Stimulated activated CD8-positive, alpha-beta memory T cell treated with anti-CD3 and anti-CD28 coated beads, Interleukin-4, amount 100 ng/mL, for 4 hours (primary cell): ENCODE results near the gene STRIP2.
"Not testable (repeated sequence)": the region's sequence is repeated elsewhere in the genome, so short reads cannot be mapped to it uniquely, and the experiment has no call there.

ENCODE experiments used
- DNase-seq, 2 donors: peaks; one replicate each; pipeline ENCODE4 v3.0.0-alpha.2; 2020; ENCODE audit warnings: low read depth in 2 of 2, low spot score in 1 of 2

STRIP2 gene

DNA sequence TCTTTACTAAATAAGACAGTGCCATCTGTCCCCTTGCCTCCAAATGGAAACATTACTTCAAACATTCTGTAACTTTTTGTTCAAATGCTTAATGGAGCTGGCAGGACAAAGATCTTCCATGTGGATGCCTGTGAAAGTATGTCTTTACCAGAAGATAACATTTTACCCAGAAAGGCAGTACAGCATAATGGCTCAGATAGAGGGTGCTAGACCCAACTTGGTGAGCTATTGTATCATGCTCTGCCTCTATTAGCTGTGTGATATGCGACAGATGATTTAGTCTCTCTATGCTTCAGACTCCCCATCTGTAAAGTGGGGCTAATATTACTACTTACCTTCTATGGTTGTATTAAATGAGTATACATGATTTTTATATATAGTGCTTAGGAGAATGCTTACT is 59.3 kb downstream of the STRIP2 start:
- DNase-seq, result no peak

DNA sequence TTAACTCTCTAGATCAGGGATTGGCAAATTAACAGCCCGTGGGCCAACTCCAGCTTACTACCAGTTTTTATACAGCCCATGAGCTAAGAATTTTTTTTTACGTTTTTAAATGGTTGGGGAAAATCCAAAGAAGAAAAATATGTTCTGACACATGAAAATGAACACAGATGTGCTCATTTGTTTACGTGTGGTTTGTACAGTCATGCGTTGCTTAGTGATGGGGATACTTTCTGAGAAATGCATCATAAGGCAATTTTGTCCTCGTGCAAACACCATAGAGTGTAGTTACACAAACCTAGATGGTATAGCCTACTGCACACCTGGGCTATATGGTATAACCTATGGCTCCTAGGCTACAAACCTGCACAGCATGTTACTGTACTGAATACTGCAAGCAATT is 59.8 kb downstream of the STRIP2 start:
- no peak for DNase-seq

DNA sequence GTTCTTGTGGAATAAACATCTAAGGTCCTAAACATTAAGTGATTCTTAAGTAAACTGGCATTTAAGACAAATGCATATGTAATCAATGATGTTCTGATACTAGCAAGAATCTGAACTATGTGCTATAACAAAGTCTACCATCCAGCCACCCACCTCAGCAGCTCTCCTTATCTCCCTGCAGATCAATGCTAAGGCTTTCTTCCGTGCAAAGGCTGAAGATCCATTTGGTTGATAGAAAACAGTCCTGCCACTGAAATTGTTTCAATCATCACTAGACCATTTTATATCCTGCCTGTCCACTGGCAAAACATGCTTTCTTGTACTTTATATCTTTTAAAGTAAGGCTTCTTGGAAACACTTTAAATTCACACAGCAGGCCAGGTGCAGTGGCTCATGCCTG is 61.8 kb downstream of the STRIP2 start:
- DNase-seq, result no peak

DNA sequence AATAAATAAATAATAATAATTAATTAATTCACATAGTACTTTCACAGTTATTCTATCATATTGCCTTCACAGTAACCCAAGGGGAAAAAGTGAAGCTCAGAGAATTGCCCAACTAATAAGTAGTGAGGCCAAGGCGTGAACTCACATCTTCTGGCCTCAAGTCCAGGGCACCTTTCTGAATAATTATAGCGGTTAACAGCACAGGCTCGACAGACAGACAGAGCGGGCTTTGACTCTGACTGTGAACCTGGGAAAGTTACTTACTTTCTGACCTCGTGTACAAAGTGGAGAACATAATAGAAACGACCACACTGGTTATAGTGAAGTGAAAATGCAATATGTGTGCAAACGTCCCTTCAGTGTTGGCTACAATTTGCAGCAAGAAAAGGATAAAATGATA is 62.4 kb downstream of the STRIP2 start:
- no peak for DNase-seq

DNA sequence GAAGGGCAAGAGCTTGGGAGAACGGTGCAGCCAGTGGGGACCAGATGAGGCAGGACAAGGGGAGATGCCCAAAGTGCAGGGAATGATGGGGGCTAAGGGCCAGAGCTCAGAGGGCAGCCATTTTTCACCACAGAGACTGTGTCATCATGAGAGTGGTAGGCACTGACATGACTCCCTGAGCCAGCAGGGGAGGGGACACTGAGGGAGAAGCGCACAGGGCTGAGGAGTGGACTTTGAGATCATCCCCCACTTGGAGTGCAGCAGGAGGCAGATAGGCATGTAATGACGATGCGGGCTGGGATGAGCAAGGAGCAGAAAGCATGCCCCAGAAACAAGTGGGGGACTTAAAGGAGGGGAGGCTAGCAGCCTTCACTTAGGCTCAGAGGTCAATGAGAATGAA is 62.9 kb downstream of the STRIP2 start:
- DNase-seq, result no peak

DNA sequence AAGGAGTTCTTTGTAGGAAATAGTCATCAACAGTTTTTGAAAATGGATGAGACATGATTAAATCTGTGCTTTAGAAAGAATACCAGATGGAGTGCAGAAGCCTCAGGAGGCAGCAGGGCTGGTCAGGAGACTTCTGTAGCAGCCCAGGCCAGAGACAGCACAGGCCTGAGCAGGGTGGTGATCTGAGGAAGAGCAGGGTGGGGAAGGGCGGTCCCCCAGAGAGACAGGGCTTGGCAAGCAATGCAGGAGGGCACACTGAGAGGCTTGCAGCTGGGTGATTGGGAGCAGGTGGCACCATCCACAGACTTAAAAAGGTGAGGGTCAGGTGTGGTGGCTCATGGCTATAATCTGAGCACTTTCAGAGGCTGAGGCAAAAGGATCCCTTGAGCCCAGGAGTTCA is 63.8 kb downstream of the STRIP2 start:
- no peak for DNase-seq

DNA sequence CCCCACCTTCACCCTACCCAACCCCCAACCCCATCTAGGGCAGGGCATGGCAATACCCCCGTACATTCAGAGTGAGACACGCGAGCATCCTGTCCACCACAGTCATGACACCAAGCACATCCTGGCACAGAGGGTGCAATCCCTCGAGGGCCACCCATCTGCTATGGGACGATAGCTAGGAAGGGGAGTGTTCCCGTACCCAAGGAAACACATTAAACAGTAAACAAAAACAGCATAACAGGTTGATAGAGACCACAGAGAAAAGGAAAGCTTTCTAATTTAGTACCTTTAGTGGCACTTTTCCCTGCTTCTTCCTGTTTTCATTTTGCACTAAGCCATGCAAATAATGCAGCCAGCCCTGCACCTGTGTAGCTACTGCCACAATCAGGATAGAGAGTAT is 65.8 kb downstream of the STRIP2 start:
- DNase-seq, result no peak

DNA sequence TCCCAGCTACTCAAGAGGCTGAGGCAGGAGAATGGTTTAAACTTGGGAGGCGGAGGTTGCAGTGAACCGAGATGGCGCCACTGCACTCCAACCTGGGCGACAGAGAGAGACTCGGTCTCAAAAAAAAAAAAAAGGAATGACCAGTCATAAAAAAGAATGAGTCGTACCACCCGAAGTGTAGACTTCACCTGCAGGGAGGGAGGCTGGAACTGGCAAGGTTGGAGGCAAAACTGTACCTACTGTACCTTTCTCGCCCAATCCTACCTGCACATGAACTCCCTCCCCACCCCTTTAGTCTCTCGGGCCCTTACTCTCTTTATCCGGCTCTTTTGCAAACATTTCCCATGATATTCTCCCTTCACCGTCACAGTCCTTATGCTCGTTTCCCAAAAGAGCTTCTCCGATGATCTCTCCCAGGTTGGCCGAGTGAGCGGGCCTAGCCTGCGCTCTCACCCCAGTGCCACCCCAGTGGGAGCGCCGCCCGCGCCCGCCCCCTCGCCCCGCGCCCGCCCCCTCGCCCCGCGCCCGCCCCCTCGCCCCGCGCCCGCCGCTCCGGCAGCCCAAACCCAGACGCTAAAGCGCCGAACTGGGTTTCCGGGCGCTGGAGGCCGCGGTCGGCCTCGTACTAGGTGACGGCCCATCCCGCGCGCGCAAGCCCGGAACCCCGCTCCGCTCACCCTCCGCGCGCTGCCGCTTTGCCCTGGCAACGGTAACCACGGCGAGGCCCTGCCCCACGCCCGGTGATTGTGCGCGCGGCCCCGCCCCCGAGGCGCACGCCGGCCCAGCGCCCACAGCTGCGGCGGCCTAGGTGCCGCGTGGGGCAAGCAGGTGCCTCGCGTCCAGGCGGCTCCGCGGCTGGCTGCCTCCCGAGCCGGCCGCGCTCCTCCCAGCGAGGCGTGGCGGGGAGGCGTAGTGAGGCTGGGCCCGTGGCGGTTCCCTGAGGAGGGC is 67.8 kb downstream of the STRIP2 start, which contains the start of gene SMKR1:
SMKR1 (plus strand) TSS at position 772 of the 948 bp plus-strand sequence. CDS start 294 bp downstream, outside the sequence.
- peak; percentile 81 to 82 for DNase-seq

DNA sequence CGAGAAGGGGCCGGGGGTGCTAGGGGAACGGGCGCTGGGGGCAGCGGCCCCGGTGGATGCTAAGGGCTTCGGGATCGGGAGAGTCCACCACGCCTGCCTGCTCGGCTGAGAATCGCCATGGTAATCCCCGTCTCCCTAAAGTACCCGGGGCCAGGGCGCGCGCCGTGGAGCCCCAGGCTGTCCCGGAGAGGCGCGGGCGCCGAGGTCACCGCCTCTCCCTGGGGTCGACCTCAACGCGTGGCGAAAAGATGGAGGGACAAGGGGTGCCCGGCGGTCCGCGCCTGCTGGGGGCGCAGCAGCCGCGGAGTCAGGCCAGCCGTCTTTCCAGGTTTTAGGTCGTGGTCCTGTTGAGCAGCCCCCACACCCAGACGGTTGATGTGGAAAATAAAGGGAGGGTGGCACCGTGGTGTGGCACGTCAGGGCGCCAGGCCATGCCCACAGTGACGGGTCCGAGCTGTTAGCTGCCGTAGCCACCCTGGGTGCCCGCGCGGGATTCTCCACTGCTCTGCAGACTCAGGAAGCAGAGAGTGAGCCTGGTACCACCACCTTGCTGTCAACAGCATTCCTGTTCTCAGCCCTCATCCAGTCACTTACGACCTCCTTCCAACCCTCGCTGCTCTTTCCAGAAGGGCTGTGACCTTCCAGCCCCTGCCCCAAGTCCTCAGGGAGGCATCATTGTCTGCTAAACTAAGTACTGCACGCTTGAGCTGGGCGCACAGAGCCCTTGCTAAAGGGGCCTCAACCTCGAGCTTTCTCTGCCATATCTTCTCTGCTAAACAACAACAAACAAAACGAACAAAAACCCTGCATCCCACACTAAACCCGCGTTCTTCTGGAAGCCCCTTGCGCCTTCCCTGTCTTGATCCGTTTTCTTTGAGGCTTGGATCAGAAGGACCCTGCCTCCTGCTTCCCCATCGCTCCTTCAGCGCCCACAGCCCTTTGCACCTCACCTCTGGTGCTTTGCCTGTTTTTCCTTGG is 68.8 kb downstream of the STRIP2 start:
- peak in 1 of 2 donors; percentile 2 for DNase-seq

DNA sequence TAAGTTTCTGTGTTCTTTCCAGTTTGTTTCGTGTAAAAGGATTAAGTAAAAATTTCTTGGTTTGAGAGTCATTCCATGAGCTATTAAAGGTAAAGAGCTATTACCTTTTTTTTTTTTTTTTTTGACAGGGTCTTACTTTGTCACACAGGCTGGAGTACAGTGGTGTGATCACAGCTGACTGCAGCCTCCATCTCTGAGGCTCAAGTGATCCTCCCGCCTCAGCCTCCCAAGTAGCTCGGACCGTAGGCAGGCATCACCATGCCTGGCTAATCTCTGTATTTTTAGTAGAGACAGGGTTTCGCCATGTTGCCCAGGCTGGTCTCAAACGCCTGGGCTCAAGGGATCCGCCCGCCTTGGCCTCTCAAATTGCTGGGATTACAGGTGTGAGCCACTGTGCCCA is 69.5 kb downstream of the STRIP2 start:
- no peak for DNase-seq

DNA sequence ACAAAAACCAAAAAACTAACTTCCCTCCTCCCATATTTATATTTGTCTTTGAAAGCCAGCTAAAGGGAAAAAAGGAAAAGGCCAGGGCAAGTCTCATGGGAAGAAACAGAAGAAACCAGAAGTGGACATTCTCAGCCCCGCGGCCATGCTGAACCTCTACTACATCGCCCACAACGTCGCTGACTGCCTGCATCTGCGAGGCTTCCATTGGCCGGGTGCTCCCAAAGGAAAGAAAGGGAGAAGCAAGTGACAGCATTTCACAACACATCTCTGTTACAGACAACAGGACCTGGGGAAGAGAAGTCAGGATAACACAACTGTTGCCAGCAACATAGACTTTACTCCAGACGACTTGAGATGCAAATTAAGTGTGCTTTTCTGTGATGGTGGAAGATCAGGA is 78.0 kb downstream of the STRIP2 start:
- DNase-seq, result no peak

DNA sequence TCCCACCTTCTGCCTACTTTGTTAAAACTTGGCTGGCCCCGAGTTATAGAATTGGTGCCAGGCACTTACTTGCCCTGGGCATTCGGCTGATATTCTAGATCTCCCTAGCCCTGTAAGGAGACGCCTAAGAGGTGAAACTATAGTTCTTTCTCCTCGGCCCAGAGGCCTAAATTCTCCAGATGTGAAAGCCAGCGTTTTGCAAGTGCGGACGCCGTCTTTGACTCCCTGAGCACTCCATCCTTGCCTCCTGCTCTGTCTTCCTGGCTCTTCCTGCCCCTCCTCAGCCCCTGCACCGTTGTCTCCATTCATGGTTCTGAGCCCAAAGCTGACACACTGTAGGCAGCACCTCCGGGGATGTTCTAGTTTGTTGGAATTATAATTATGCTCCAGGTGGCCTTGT is 79.3 kb downstream of the STRIP2 start:
- DNase-seq, result no peak

DNA sequence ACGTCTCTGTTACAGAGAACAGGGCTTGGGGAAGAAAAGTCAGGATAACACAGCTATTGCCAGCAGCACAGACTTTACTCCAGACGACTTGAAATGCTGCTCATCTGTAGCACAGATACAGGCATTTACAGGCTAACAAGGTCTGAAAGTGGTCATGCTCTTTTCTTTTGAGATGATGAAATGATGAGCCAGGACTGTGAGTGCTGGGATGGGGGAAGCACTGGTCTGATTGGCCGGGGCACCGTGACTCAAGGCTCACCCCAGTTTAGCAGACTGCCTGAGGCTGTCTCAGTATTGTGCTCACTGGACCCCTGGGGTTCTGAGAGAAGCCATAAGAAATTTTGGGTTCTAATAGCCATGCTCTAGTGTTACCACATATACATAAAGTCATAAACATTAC is 80.5 kb downstream of the STRIP2 start:
- no peak for DNase-seq

DNA sequence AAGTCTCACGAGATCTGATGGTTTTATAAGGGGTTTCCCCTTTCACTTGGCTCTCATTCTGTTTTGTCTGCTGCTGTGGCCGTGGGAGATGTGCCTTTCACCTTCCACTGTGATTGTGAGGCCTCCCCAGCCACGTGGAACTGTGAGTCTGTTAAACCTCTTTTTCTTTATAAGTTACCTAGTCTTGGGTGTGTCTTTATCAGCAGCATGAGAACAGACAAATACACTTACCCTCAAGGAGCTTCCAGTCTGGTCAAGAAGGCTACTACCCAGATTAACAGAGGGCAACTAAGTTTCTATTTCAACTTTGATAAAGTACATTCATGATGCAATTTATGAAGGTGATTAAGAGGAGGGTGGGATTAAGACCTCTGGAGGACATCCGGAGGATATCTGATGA is 81.1 kb downstream of the STRIP2 start:
- DNase-seq, result no peak

DNA sequence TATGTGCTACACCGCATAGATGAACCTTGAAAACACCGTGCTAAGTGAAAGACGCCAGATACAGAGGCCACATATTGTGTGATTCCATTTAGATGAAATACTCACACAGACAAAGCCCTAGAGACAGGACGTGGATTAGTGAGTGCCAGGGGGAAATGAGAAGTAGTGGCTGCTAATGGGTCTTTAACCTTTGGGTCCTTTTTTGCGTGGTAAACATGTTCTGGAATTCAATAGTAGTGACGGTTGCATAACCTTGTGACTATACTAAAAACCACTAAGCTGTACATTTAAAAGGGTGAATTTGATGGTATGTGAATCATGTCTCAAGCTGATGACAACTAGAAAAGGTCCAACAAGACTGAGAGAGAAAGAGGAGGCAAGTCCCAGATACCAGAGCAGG is 83.7 kb downstream of the STRIP2 start:
- no peak for DNase-seq

DNA sequence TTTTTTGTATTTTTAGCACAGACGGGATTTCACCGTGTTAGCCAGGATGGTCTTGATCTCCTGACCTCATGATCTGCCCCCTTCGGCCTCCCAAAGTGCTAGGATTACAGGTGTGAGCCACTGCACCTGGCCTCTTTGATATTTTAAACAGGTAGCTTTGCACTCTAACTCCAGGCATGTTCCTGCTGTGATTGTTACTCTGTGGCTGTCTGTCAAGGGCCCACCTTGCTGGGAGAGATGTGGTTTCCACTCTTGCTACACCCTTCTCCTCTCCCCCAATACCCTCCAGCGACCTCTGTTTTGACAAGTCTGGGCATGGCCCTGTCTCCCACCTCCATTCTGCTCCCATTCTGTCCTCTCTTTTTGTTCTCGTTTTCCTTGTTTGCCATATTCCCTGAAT is 85.2 kb downstream of the STRIP2 start:
- no peak for DNase-seq

DNA sequence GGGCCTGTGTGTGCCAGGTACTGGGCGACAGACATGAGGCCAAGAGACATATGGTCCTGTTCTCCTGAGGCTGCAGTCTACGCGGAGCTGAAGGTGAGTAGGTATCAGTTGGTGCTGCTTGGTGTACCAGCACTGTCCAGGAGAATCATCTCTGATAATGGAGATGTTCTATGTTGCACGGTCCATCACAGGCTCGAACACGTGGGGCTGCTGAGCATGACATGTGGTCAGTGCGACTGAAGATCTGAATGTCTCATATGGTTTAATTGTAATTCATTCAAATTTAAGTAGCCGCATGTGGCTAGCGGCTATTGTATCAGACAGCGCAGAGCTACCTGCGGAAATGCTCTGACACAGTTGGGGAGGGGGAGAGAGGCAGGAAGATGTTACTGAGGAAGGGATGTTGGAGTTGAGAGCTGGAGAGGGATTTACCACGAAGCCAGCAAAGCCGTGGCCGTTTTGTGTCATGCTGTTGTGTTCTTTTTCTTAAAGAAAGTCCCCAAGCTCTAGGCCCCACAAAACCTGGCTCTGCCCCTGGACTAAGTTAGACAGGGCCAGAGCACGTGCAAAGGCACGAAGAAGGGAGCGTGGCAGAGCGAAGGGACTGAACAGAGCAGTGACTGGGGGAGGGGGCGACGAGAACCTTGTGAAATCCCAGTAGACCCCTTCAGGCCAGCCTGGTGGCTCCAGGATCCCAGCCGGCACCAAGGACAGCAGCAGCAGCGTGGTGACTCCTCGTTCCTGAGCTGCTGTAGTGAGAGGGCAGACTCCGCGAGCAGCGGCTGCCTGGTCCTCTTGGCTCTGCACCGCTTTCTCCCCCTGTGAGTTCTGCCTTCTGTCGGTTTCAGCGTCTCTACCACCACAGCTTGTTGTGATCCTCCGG is 88.1 kb downstream of the STRIP2 start:
- DNase-seq, result no peak

DNA sequence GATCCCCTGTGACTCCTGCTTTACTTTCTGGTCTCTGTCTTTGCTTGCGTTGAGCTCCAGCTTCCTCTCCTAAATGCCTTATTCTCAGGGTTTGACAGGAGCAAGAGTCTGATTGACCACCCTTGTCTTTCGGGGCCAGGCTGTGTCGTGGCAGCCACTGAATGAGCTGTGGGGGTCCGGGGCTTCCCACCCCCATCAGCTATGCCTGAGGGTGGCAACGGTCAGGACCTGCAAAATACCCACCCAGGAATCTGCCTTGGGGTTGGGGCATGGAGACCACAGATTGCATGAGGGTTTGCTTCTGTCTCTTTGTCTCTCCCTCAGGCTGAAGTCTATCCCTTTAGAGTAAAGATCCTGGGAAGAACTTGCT is 88.7 kb downstream of the STRIP2 start:
- no peak for DNase-seq

DNA sequence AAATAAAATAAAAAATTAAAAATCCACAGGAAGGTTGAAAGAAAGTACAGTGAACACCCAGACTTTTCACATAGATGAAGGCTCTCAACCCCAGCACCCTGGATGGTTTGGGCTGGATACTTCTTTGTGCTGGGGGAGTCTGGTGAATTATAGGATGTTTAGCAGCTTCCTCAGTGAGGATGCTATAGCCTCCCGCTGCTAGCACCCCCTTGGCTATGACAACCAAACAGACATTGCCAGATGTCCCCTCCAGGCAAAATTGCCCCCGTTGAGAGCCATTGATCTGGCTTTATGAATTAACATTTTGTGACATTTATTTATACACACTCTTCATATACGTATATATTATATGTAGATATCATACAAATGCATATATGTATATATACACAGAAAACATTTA is 89.7 kb downstream of the STRIP2 start:
- no peak for DNase-seq

DNA sequence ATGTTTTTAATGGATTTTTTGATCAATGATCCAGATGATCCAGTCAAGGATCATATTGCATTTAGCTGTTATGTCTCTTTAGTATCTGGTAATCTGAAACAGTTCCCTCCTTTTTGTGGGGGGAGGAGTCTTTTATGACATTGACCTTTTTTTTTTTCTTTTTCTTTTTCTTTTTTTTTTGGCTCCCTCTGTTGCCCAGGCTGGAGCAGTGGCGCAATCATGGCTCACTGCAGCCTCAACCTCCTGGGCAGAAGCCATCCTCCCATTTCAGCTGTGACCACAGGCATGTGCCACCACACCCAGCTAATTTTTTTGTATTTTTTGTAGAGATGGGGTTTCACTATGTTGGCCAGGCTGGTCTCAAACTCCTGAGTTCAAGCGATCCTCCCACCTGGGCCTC is 90.2 kb downstream of the STRIP2 start:
- DNase-seq, result not testable (repeated sequence)
